ENCODE data around the gene SUPT3H.
"Not testable (repeated sequence)": the region's sequence is repeated elsewhere in the genome, so short reads cannot be mapped to it uniquely, and the experiment has no call there.

DNA sequence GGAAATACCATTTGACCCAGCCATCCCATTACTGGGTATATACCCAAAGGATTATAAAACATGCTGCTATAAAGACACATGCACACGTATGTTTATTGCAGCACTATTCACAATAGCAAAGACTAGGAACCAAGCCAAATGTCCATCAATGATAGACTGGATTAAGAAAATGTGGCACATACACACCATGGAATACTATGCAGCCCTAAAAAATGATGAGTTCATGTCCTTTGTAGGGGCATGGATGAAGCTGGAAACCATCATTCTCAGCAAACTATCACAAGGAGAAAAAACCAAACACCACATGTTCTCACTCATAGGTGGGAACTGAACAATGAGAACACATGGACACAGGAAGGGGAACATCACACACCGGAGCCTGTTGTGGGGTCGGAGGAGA lies 91.0 kb downstream of the SUPT3H start:
- TF ChIP-seq, protein P1, sequence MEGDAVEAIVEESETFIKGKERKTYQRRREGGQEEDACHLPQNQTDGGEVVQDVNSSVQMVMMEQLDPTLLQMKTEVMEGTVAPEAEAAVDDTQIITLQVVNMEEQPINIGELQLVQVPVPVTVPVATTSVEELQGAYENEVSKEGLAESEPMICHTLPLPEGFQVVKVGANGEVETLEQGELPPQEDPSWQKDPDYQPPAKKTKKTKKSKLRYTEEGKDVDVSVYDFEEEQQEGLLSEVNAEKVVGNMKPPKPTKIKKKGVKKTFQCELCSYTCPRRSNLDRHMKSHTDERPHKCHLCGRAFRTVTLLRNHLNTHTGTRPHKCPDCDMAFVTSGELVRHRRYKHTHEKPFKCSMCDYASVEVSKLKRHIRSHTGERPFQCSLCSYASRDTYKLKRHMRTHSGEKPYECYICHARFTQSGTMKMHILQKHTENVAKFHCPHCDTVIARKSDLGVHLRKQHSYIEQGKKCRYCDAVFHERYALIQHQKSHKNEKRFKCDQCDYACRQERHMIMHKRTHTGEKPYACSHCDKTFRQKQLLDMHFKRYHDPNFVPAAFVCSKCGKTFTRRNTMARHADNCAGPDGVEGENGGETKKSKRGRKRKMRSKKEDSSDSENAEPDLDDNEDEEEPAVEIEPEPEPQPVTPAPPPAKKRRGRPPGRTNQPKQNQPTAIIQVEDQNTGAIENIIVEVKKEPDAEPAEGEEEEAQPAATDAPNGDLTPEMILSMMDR (CRISPR knock-in tag; IDR thresholded peaks at IDR 0.05) = not testable (repeated sequence)
- TF ChIP-seq PHF21A (CRISPR knock-in tag; IDR thresholded peaks at IDR 0.05); POLR2AphosphoS5 (IDR thresholded peaks at IDR 0.05; ENCODE audit: low read depth, low read length); TAF1 (CRISPR knock-in tag; IDR thresholded peaks at IDR 0.05); RAD51 (IDR thresholded peaks at IDR 0.05; ENCODE audit: borderline replicate concordance): not testable (repeated sequence)

All from HepG2 (cell line).